ENCODE data around the gene MFSD11. TPM values are rescaled to one million over a fixed set of nuclear protein-coding genes. Genes with fewer than 3 reads are reported as not detected.

Gene MFSD11
- total RNA-seq, 1 experiment from 2014 or later: 24.9 TPM

GRCh38 chr17:76715496-76715830 lies 22.5 kb upstream of the MFSD11 start:
- intact Hi-C loops (cut with micrococcal nuclease): no loop called here
- peaks cover 25% of the 10 kb centered on the region for H3K79me2 ChIP-seq (ENCODE audit: insufficient read depth, low read length)
- peaks cover 9 to 11% of the 10 kb centered on the region in 2 experiments for H3K4me1 ChIP-seq (ENCODE audit: control insufficient read depth in 1 of 2, insufficient read depth in 2 of 2, low read length in 2 of 2)
- H3K4me2 ChIP-seq (ENCODE audit: low read length): no peak overlapping the region
- no peaks in the 10 kb centered on the region for H3K9me3 ChIP-seq (ENCODE audit: control insufficient read depth in 1 of 2, insufficient read depth in 1 of 2, low read depth in 1 of 2, low read length in 2 of 2)
- H3K9me2 ChIP-seq (ENCODE audit: insufficient read depth): no peaks in the 10 kb centered on the region
- no peak for TF ChIP-seq EGR1 (IDR thresholded peaks at IDR 0.05; ENCODE audit: low read depth)
- no peak for TF ChIP-seq POLR2A (IDR thresholded peaks at IDR 0.05; ENCODE audit: borderline replicate concordance, extremely low read depth, insufficient read depth, insufficient read length)
- TF ChIP-seq FOSL1 (IDR thresholded peaks at IDR 0.05; ENCODE audit: low read depth): no peak
- TF ChIP-seq SIN3A (IDR thresholded peaks at IDR 0.05; ENCODE audit: low read depth): no peak
- no peak for TF ChIP-seq CEBPB (IDR thresholded peaks at IDR 0.05; ENCODE audit: low read depth)
- TF ChIP-seq TCF7L2 (IDR thresholded peaks at IDR 0.05; ENCODE audit: borderline replicate concordance, extremely low read depth, insufficient read depth, insufficient read length): no peak
- TF ChIP-seq ZNF274 (IDR thresholded peaks at IDR 0.05; ENCODE audit: low read depth, low read length): no peak
- TF ChIP-seq MAX (IDR thresholded peaks at IDR 0.05): no peak
- TF ChIP-seq ATF3 (IDR thresholded peaks at IDR 0.05): no peak
- TF ChIP-seq CBX3 (IDR thresholded peaks at IDR 0.05; ENCODE audit: low read depth): no peak
- H3K27ac ChIP-seq (ENCODE audit: low read depth, low read length): 0 out of 2 replicates have a peak overlapping the region, but pooled peaks have one; percentile 0
- peaks cover 4% of the 10 kb centered on the region; the same call in 1 of the 2 replicates for H4K20me1 ChIP-seq (ENCODE audit: insufficient read depth)
- DNase-seq (ENCODE audit: low read depth, low spot score) (no peak), ATAC-seq (no peak)
- CTCF ChIA-PET: no interaction called here
- H3K9ac ChIP-seq (ENCODE audit: low read length): no peak overlapping the region
- H2AFZ ChIP-seq (ENCODE audit: low read depth, low read length, poor library complexity, severe bottlenecking): no peak overlapping the region
- peaks cover 47 to 59% of the 10 kb centered on the region in 2 experiments for H3K36me3 ChIP-seq (ENCODE audit: control insufficient read depth in 1 of 2, insufficient read depth in 2 of 2, low read length in 2 of 2)
- no peak overlapping the region for H3K4me3 ChIP-seq (replicated peaks in 1 of 2; ENCODE audit: low read depth in 1 of 2, low read length in 2 of 2)
- BruUV-seq (replicated peaks): no TSS peak
- H3K27me3 ChIP-seq (ENCODE audit: insufficient read depth, low read length): no peaks in the 10 kb centered on the region
- POLR2A ChIA-PET: no interaction called here
- RAD21 ChIA-PET (ENCODE audit: low non-redundant PET in 1 of 2, low total read pairs in 2 of 2, uncharacterized antibody in 2 of 2, unreplicated experiment in 2 of 2): no interaction called here

GRCh38 chr17:76716146-76716838 lies 21.6 kb upstream of the MFSD11 start:
- BruUV-seq (replicated peaks): TSS peak; percentile 0
- no peak for DNase-seq (ENCODE audit: low read depth, low spot score)
- intact Hi-C loops (cut with micrococcal nuclease): no loop called here
- Histone ChIP-seq H4K20me1 (ENCODE audit: insufficient read depth) (peaks cover 4% of the 10 kb centered on the region; the same call in 1 of the 2 replicates), H3K79me2 (ENCODE audit: insufficient read depth, low read length) (peaks cover 33% of the 10 kb centered on the region), H3K9me2 (ENCODE audit: insufficient read depth) (no peaks in the 10 kb centered on the region), H3K27me3 (ENCODE audit: insufficient read depth, low read length) (no peaks in the 10 kb centered on the region), H3K9me3 (ENCODE audit: control insufficient read depth in 1 of 2, insufficient read depth in 1 of 2, low read depth in 1 of 2, low read length in 2 of 2) (no peaks in the 10 kb centered on the region), H3K4me2 (ENCODE audit: low read length) (no peak overlapping the region), H3K36me3 (ENCODE audit: control insufficient read depth in 1 of 2, insufficient read depth in 2 of 2, low read length in 2 of 2) (peaks cover 56 to 67% of the 10 kb centered on the region in 2 experiments), H3K4me3 (replicated peaks in 1 of 2; ENCODE audit: low read depth in 1 of 2, low read length in 2 of 2) (no peak overlapping the region), H3K4me1 (ENCODE audit: control insufficient read depth in 1 of 2, insufficient read depth in 2 of 2, low read length in 2 of 2) (peaks cover 5 to 7% of the 10 kb centered on the region in 2 experiments), H3K27ac (ENCODE audit: low read depth, low read length) (no peak overlapping the region), H3K9ac (ENCODE audit: low read length) (no peak overlapping the region), H2AFZ (ENCODE audit: low read depth, low read length, poor library complexity, severe bottlenecking) (no peak overlapping the region)
- ATAC-seq: no peak
- ChIA-PET RAD21 (ENCODE audit: low non-redundant PET in 1 of 2, low total read pairs in 2 of 2, uncharacterized antibody in 2 of 2, unreplicated experiment in 2 of 2) (no interaction called here), CTCF (interaction anchor here (0.9 to 2.5 kb wide), 3 partner anchors 11 to 193 kb away, joined by 3 to 9 read pairs (median 9); no protein-coding TSS in a partner anchor), POLR2A (interaction anchor here (2.9 kb wide), 1 partner anchor 10 kb away, joined by 8 read pairs; the partner anchor contains the start of genes JMJD6 and METTL23)
- TF ChIP-seq EZH2phosphoT487 (IDR thresholded peaks at IDR 0.05; ENCODE audit: borderline replicate concordance) (no peak), CBX3 (IDR thresholded peaks at IDR 0.05; ENCODE audit: low read depth) (no peak), SRF (IDR thresholded peaks at IDR 0.05; ENCODE audit: low read depth) (no peak), YY1 (IDR thresholded peaks at IDR 0.05; ENCODE audit: extremely low read depth, insufficient replicate concordance, low read depth, low read length) (no peak), EZH2 (IDR thresholded peaks at IDR 0.05) (no peak), MAX (IDR thresholded peaks at IDR 0.05) (no peak), RAD21 (IDR thresholded peaks at IDR 0.05; ENCODE audit: low read depth) (no peak), POLR2AphosphoS5 (IDR thresholded peaks at IDR 0.05; ENCODE audit: low read depth, low read length) (no peak), CEBPB (IDR thresholded peaks at IDR 0.05; ENCODE audit: low read depth) (no peak), SIN3A (IDR thresholded peaks at IDR 0.05; ENCODE audit: low read depth) (no peak)
- TF ChIP-seq, protein P1, sequence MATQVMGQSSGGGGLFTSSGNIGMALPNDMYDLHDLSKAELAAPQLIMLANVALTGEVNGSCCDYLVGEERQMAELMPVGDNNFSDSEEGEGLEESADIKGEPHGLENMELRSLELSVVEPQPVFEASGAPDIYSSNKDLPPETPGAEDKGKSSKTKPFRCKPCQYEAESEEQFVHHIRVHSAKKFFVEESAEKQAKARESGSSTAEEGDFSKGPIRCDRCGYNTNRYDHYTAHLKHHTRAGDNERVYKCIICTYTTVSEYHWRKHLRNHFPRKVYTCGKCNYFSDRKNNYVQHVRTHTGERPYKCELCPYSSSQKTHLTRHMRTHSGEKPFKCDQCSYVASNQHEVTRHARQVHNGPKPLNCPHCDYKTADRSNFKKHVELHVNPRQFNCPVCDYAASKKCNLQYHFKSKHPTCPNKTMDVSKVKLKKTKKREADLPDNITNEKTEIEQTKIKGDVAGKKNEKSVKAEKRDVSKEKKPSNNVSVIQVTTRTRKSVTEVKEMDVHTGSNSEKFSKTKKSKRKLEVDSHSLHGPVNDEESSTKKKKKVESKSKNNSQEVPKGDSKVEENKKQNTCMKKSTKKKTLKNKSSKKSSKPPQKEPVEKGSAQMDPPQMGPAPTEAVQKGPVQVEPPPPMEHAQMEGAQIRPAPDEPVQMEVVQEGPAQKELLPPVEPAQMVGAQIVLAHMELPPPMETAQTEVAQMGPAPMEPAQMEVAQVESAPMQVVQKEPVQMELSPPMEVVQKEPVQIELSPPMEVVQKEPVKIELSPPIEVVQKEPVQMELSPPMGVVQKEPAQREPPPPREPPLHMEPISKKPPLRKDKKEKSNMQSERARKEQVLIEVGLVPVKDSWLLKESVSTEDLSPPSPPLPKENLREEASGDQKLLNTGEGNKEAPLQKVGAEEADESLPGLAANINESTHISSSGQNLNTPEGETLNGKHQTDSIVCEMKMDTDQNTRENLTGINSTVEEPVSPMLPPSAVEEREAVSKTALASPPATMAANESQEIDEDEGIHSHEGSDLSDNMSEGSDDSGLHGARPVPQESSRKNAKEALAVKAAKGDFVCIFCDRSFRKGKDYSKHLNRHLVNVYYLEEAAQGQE (IDR thresholded peaks at IDR 0.05; ENCODE audit: low read depth): no peak

Measured in HCT116 (cell line).